ENCODE data around the gene RALGPS2.

Gene RALGPS2

GRCh38 chr1:178683291-178683690, 41.8 kb upstream of the RALGPS2 start:
- Histone ChIP-seq H3K4me2 (no peak overlapping the region), H3K79me2 (ENCODE audit: insufficient read depth, low read depth) (no peaks in the 10 kb centered on the region), H3K4me1 (ENCODE audit: low read depth, poor library complexity, severe bottlenecking) (peaks cover 11% of the 10 kb centered on the region), H3K27ac (no peak overlapping the region), H3K4me3 (IDR thresholded peaks at IDR 0.05; ENCODE audit: insufficient read depth, low read depth, low read length) (no peak overlapping the region), H3K27me3 (ENCODE audit: insufficient read depth, low read depth) (no peaks in the 10 kb centered on the region), H3K36me3 (ENCODE audit: insufficient read depth) (no peaks in the 10 kb centered on the region), H3K9ac (no peak overlapping the region), H4K20me1 (ENCODE audit: insufficient read depth) (no peaks in the 10 kb centered on the region), H2AFZ (ENCODE audit: low read depth) (no peak overlapping the region)
- TF ChIP-seq CTCF (conservative IDR thresholded peaks at IDR 0.05; ENCODE audit: low read depth, low read length): no peak

GRCh38 chr1:178684111-178684510, 40.9 kb upstream of the RALGPS2 start:
- Histone ChIP-seq H3K4me3 (IDR thresholded peaks at IDR 0.05; ENCODE audit: insufficient read depth, low read depth, low read length) (no peak overlapping the region), H3K79me2 (ENCODE audit: insufficient read depth, low read depth) (no peaks in the 10 kb centered on the region), H3K4me1 (ENCODE audit: low read depth, poor library complexity, severe bottlenecking) (peaks cover 11% of the 10 kb centered on the region), H2AFZ (ENCODE audit: low read depth) (no peak overlapping the region), H3K27me3 (ENCODE audit: insufficient read depth, low read depth) (no peaks in the 10 kb centered on the region), H3K9ac (no peak overlapping the region), H4K20me1 (ENCODE audit: insufficient read depth) (no peaks in the 10 kb centered on the region), H3K27ac (no peak overlapping the region), H3K36me3 (ENCODE audit: insufficient read depth) (no peaks in the 10 kb centered on the region), H3K4me2 (no peak overlapping the region)
- TF ChIP-seq CTCF (conservative IDR thresholded peaks at IDR 0.05; ENCODE audit: low read depth, low read length): no peak

DNA sequence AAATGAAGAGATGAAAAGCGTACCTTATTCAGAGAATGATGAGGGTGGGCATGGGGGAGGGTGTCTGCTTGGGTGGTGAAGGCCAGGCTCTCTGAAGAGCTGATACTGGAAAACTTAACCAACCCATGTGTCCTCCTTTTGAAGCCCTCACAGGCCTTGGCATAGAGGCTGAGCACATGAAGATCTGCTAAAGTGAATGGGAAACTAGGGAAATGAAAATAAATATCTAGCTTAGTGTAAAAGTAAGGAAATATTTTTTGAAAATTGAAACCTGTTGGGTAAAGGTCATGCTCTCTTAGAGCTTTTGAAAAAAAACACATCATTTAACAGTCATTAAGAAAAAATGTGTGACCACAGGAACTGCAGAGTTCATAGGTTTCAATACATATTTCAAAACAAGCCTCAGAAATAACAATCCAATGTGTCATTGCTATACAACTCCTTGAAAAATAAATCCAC, 40.5 kb upstream of the RALGPS2 start:
- H3K4me3 ChIP-seq (IDR thresholded peaks at IDR 0.05; ENCODE audit: insufficient read depth, low read depth, low read length): no peak overlapping the region
- no peak overlapping the region for H3K27ac ChIP-seq
- H3K36me3 ChIP-seq (ENCODE audit: insufficient read depth): no peaks in the 10 kb centered on the region
- TF ChIP-seq CTCF (conservative IDR thresholded peaks at IDR 0.05; ENCODE audit: low read depth, low read length): no peak
- peaks cover 11% of the 10 kb centered on the region for H3K4me1 ChIP-seq (ENCODE audit: low read depth, poor library complexity, severe bottlenecking)
- no peaks in the 10 kb centered on the region for H3K27me3 ChIP-seq (ENCODE audit: insufficient read depth, low read depth)
- H3K79me2 ChIP-seq (ENCODE audit: insufficient read depth, low read depth): no peaks in the 10 kb centered on the region
- H3K4me2 ChIP-seq: peak overlapping the region; percentile 8; the same call in 1 of the 2 replicates
- H2AFZ ChIP-seq (ENCODE audit: low read depth): no peak overlapping the region
- no peak overlapping the region for H3K9ac ChIP-seq
- no peaks in the 10 kb centered on the region for H4K20me1 ChIP-seq (ENCODE audit: insufficient read depth)

- Histone ChIP-seq H3K79me2 (ENCODE audit: insufficient read depth, low read depth) (no peaks in the 10 kb centered on the region), H3K27me3 (ENCODE audit: insufficient read depth, low read depth) (no peaks in the 10 kb centered on the region), H2AFZ (ENCODE audit: low read depth) (no peak overlapping the region), H3K27ac (no peak overlapping the region), H3K9ac (no peak overlapping the region), H3K4me1 (ENCODE audit: low read depth, poor library complexity, severe bottlenecking) (peaks cover 11% of the 10 kb centered on the region), H3K4me3 (IDR thresholded peaks at IDR 0.05; ENCODE audit: insufficient read depth, low read depth, low read length) (no peak overlapping the region), H4K20me1 (ENCODE audit: insufficient read depth) (no peaks in the 10 kb centered on the region), H3K36me3 (ENCODE audit: insufficient read depth) (no peaks in the 10 kb centered on the region), H3K4me2 (no peak overlapping the region)
- no peak for TF ChIP-seq CTCF (conservative IDR thresholded peaks at IDR 0.05; ENCODE audit: low read depth, low read length)
Measured at GRCh38 chr1:178686407-178686806, 38.6 kb upstream of the RALGPS2 start.

All from KMS-11 (cell line).